GM21390 (cell line): ENCODE data around the gene FAM89B.
"Not testable (repeated sequence)": the region's sequence is repeated elsewhere in the genome, so short reads cannot be mapped to it uniquely, and the experiment has no call there.

ENCODE experiments used
- ATAC-seq: cut with Tn5 transposase; IDR thresholded peaks from one replicate; pipeline ENCODE4 v1.9.1; 2021; ENCODE audit not compliant: unreplicated experiment

FAM89B gene

DNA sequence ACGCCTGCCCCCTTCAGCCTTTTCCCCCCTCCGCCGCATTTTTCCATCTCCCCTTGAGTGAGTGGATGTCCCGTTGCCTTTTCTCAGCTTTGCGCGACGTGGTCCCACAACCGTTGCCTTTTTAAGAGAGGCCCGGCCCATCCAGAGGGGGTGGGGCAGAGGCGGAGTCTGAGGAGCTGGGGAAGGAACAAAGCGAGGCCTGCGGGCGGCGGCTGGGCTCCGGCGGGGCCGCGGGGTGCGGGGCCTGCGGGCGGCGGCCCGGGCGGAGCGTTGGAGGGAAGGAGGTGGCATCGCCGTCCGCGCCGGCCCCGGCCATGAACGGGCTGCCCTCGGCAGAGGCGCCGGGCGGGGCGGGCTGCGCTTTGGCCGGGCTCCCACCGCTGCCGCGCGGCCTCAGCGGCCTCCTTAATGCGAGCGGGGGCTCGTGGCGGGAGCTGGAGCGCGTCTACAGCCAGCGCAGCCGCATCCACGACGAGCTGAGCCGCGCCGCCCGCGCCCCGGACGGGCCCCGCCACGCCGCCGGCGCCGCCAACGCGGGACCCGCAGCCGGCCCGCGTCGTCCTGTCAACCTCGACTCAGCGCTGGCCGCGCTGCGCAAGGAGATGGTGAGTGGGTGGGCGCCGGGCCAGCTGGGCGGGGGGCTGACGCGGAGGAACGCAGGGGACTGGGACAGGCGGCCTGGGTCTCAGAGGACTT lies at the start of gene FAM89B:
Gene FAM89B (plus strand): TSS at position 183 of the 696 bp plus-strand sequence. CDS start 132 bp downstream, at position 315.
- no peak for ATAC-seq

DNA sequence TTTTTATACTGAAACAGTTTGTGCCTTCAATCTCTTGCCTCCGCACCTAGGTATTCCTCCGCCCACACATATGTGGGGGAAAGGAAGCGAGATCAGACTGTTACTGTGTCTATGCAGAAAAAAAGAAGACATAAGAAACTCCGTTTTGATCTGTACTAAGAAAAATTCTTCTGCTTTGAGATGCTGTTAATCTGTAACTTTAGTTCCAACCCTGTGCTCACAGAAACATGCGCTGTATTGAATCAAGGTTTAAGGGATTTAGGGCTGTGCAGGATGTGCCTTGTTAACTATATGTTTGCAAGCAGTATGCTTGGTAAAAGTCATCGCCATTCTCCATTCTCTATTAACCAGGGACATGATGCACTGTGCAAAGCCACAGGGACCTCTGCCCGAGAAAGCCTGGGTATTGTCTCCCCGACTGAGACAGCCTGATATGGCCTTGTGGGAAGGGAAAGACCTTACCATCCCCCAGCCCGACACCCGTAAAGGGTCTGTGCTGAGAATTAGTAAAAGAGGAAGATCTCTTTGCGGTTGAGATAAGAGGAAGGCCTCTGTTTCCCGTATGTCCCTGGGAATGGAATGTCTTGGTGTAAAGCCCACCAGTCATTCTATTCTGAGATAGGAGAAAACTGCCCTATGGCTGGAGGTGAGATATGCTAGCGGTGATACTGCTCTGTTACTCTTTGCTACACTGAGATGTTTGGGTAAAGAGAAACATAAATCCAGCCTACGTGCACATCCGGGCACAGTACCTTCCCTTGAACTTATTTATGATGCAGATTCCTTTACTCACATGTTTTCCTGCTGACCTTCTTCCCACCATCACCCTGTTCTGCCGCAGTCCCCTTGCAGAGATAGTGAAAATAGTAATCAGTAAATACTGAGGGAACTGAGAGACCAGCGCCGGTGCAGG lies 49.4 kb upstream of the FAM89B start:
- ATAC-seq = not testable (repeated sequence)

DNA sequence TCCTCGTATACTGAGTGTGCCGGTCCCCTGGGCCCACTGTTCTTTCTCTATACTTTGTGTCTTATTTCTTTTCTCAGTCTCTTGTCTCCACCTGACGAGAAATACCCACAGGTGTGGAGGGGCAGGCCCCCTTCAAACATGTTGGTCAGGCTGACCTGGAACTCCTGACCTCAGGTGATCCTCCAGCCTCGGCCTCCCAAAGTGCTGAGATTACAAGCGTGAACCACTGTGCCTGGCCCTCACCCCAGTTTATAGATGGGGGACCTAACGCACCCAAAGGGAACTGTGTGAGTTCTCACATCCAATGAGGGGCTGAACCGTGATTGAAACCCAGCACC lies 48.7 kb upstream of the FAM89B start:
- not testable (repeated sequence) for ATAC-seq

DNA sequence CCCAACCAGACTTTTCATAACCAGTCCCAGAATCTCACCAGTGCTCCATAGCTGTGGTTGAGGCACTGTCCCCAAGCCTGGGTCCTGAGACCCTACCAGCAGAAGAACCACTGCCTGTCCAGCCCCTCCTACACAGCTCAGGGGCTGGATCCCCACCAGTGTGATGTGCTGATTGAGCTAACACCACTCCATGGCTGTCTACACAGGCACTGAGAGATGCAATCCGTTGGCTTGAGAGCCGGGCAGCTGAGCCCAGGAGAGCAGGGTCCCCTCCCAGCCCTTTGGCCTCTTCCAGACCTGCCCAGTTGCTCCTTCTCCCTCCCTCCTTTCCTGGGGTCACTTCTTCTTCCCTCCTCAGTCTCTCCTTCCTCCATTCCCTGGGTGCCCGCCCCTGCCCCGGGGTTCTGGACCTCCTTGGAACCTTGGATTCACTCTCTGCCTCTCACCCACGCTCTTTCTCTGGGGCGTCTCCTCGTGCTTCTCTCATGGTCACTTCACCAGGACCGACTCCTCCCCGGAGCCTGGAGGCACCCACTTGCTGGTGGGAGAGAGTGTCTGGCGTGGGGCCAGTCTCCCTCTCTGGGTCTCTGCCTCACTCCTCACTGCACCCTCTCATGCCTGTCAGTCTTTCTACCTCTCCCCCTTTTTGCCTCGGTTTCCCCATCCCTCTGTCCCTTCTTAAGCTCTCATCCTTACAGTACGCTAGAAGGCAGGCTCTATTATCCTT lies 48.2 kb upstream of the FAM89B start:
- ATAC-seq = no peak

DNA sequence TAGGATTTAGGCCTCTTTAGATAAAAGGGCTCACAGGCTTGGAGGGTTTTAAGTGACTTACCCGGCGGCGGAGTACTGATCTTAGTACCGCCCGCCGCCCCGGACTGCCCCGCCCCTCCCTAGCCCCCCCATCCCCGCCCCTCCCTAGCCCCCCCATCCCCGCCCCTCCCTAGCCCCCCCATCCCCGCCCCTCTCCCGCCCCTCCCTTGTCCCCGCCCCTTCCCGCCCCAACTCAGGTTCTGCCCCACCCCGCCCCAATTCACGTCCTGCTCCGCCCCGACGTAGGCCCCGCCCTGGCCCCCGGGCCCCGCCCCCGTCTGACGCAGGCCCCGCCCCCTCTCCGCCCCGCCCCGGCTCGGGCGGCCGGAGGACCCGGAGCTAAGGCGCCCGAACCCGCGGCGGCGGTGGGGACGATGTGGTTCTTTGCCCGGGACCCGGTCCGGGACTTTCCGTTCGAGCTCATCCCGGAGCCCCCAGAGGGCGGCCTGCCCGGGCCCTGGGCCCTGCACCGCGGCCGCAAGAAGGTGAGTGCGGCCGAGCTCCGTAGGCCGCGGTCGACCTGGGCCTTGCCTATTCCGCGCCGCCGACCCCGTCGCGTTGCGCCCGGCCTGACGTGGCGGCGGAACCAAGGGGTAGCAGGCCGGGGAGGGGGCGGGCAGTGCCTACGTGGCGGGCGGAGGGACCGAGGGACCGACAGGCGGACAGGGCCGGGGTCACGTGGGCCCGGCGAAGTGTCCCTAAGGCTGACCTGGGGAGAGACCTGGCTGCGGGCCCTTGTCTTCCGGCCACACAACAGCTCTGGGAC lies 47.4 kb upstream of the FAM89B start, which contains the start of gene SCYL1:
Gene SCYL1 (plus strand): TSS at position 343 of the 805 bp plus-strand sequence. CDS start 71 bp downstream, at position 414.
- ATAC-seq = peak; percentile 48

DNA sequence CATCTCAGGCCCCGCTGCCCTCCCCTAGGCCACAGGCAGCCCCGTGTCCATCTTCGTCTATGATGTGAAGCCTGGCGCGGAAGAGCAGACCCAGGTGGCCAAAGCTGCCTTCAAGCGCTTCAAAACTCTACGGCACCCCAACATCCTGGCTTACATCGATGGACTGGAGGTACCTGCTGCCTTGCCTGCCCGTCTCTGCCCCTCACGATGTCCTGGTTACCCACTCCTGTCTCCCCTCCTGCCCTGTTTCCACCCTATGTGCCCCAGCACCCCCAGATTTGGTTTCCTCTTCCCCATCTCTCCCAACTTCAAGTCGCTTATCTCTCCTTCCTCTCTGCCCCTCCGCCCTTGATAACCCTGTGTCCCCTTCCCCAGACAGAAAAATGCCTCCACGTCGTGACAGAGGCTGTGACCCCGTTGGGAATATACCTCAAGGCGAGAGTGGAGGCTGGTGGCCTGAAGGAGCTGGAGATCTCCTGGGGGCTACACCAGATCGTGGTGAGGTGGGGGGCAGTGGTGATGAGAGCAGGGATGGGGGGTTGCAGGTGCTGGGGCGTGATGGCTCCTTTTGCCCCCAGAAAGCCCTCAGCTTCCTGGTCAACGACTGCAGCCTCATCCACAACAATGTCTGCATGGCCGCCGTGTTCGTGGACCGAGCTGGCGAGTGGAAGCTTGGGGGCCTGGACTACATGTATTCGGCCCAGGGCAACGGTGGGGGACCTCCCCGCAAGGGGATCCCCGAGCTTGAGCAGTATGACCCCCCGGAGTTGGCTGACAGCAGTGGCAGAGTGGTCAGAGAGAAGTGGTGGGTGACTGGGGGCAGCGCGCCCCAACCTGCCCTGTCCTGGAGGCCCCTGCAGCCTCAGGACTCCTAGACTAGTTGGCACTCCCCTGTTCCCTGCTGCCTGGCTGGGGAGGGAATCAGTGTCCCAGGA lies 46.5 kb upstream of the FAM89B start:
- ATAC-seq = no peak

DNA sequence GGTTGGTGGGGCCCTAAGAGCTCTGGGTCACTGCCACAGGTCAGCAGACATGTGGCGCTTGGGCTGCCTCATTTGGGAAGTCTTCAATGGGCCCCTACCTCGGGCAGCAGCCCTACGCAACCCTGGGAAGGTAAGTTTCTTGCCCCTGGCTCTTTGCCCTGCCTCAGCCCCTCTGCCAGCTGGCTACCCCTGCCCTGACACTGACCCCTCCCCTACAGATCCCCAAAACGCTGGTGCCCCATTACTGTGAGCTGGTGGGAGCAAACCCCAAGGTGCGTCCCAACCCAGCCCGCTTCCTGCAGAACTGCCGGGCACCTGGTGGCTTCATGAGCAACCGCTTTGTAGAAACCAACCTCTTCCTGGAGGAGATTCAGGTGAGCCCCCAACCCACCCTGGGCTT lies 45.6 kb upstream of the FAM89B start:
- no peak for ATAC-seq

DNA sequence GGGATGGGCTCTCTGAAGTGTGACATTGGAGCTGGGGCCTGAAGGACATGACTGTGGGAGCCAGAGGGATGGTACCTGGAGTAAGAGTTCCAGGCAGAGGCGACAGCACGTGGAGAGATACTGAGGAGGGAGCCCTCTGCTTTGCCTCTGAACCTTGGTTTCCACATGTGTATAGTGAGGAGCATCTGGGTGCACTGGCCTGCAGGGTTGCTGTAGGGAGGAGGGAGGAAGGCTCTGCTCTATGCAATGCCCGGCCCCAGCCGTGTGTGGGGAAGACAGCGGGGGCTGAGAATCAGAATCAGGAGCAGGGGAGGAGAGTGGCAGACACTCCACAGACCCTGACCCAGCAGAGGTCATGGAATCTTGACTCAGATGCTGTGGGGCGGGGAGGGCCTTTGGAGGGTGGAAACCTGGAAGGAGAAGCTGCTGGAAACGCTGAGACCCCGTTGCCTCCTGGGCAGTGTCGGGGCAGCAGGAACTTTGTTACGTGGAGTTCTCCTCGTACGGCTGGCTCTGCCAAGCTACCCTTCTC lies 43.5 kb upstream of the FAM89B start:
- ATAC-seq = no peak

DNA sequence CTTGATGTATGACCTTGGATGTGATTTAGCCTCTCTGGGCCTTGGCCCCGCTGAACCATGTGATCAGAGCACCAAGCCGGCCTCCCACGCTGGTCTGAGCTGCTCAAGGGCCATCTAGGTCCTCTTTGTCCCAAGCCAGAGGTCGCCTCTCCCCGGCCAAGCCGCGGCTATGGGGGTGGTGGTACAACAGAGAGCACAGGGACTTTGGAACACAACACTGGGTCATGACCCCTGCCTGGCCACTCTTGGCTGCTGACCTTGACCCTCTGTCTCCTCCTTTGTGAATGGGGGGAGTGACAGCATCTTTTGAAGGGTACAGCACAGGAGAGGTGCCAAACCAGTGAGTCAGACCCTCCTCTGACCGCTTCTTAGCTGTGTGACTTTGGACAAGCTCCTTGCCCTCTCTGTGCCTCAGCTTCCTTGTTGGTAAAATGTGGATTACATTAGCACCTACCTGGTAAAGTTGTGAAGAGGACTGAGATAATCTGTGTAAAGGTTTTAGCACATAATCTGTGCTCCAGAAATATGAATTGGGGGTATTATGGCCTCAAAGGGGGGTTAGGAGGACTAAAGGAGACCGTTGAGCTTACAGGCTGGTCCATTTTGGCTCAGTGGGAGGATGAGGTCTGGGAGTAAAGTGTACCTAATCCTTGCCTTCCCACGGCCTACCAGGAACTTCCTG lies 42.7 kb upstream of the FAM89B start:
- ATAC-seq = no peak

DNA sequence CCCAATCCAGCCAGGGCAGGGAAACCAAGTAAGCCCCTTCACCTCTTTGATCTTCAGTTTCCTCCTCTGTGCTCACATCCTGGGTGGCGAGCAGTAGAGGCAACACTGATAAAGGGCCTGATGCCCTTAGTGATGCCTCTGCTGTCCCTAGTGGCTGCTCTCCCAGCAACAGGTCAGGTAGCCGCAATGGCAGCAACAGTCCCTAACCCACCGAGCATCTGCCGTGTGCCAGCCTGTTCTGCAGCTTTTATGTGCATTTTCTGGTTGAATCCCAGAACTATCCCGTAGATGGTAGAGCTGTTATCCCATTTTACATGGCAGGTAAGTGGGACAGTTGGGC lies 42.2 kb upstream of the FAM89B start:
- ATAC-seq = no peak

DNA sequence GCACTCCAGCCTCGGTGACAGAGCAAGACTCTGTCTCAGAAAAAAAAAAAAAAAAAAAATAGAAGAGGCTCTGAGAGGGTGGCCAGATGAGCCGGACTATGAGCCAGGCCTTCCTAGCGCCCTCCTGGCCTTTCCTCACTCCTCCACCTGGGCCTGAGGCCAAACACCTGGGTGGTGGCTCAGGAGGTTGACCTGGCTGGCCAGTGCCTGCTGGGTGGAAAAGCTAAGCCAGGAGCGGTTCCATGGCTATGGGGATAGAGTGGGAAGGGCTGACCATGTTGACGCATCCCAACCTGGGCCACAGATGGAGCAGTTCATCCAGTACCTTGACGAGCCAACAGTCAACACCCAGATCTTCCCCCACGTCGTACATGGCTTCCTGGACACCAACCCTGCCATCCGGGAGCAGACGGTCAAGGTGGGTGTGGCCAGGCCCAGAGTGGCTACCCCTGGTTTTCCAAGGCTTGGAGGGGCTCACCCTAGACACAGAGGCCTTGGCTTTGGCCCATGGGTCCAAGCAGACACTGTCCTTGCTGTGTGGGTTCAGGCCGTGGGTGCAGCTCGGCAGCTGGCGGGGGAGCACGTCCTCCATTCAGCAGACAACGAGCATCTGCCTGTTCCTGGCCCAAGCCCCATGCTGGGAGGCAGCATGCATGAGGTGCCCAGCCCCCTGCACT lies 39.8 kb upstream of the FAM89B start:
- ATAC-seq = no peak

DNA sequence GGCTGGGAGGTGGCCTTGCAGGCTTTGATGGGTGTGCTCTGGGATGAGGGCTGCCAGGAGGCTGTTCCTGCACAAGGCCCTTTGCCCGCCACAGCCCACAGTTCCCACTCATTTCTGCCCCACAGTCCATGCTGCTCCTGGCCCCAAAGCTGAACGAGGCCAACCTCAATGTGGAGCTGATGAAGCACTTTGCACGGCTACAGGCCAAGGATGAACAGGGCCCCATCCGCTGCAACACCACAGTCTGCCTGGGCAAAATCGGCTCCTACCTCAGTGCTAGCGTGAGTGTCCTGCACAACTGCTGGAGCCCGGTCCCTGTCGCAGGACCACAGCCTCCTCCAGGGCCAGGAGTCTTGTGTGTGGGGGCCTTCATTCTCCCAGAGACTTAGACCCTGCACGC lies 37.2 kb upstream of the FAM89B start:
- no peak for ATAC-seq

DNA sequence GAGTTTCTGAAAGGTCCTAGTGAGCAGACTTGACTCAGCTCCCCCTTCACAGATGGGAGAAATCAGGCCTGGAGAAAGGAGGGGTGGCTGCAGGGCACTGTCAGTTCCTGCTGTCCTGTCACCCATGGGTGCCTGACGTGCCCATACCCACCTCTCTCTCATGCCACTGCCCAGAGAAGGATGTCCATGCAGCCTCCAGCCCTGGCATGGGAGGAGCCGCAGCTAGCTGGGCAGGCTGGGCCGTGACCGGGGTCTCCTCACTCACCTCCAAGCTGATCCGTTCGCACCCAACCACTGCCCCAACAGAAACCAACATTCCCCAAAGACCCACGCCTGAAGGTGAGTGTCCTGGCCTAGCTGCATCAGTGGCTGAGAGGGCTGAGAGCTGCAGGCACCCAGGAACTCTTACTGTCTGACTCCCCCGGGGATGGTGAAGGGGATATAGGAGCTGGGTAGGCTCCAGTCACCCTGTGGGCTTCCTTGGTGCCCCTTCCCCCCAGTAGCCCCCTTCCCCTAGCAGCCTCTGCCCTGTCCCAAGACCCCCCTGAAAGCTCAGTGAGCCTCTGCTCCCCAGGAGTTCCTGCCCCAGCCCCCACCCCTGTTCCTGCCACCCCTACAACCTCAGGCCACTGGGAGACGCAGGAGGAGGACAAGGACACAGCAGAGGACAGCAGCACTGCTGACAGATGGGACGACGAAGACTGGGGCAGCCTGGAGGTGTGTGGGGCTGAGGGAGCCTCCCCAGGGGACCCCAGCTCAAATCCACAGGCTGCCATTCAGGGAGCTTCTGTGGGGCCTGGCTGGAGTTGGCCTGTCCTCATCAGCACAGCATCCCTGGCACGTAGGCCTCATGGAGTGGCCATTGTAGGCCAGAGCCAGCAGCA lies 35.7 kb upstream of the FAM89B start:
- no peak for ATAC-seq

DNA sequence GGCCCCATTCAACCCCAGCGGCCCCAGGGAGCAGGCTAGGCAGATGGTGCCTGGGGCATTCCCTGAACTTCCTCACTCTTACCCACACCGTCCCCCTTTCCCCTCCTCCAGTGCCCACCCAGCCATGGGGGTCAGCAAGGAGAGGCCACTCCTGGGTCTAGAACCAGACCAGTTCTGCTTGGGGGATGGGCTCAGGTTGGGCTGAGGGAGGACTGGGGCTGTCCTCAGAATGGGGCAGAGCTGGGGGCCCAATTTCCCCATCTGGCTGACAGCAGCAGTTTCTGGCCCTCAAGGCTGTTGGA lies 35.1 kb upstream of the FAM89B start:
- no peak for ATAC-seq

DNA sequence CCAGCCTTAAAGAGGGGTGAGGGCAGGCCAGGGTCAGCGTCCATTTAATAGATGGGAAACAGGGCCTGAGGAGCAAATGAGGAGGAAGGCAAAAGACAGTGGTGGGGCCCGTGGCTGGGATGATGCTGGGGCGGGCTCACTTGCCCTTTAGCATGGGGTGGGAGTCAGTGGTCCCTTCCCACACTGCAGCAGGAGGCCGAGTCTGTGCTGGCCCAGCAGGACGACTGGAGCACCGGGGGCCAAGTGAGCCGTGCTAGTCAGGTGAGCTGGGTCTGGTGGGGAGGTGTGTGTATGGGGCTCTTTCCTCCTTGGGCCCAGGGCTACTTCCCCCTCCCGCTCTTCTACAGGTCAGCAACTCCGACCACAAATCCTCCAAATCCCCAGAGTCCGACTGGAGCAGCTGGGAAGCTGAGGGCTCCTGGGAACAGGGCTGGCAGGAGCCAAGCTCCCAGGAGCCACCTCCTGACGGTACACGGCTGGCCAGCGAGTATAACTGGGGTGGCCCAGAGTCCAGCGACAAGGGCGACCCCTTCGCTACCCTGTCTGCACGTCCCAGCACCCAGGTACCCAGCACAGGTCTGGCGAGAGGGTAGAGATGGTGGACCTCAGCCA lies 34.6 kb upstream of the FAM89B start:
- no peak for ATAC-seq

DNA sequence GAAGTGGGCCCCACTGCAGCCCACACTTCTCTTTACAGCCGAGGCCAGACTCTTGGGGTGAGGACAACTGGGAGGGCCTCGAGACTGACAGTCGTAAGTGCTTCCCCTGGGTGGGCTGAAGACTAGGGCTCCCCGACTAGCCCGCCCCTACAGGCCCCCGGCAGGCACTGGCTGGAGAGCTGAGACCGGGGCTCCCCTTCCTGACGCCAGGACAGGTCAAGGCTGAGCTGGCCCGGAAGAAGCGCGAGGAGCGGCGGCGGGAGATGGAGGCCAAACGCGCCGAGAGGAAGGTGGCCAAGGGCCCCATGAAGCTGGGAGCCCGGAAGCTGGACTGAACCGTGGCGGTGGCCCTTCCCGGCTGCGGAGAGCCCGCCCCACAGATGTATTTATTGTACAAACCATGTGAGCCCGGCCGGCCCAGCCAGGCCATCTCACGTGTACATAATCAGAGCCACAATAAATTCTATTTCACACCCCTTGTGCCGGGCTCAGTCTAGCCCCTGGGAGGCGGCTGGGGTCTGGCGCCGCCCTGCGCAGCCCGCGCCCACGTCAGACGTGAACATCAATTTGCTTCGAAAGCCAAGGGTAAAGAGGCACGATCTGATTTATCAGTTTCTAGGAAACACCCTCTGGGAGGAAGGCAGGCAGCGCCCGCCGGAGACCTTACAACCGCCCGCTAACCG lies 34.0 kb upstream of the FAM89B start:
- ATAC-seq = no peak
